ENCODE data around the gene SOST. TPM values are rescaled to one million over a fixed set of nuclear protein-coding genes. Genes with fewer than 3 reads are reported as not detected.

Gene SOST
- polyA plus RNA-seq, 1 donor from 2014 or later = 0.10 TPM

DNA sequence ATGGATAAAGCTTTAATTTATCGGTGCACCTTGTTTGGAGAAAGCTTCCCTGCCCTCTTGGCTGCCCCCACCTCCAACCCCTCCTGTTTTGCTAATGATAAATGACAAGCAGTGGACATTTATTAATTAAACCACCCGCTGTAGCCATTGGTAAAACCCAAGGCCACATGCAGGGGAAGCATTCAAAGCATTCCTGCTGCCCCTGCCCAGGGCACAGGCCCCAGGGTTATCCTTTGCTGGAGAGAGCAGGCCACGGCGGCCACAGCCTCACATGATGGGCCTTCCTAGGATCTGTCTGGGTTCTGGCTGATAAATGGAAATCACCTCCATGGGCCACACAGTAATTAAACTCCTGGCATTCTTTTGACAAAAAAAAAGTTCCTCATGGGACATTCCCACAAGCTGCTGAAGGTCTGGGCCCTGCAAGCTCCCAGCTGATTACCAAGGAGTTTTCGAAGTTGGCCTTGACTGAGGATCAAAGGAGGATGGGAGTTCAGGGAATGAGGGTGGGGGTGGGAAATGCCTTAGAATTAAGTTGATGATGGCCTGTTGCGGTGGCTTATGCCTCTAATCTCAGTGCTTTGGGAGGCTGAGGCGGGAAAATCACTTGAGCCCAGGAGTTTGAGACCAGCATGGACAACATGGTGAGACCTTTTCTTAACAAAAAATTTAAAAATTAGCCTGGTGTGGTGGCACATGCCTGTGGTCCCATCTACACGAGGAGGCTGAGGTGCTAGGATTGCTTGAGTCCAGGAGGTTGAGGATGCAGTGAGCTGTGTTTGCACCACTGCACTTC lies 35.5 kb downstream of the SOST start:
- Histone ChIP-seq H3K79me2 (replicated peaks; ENCODE audit: insufficient read depth, low read length) (no peaks in the 10 kb centered on the region), H3K27ac (ENCODE audit: low read length) (no peak overlapping the region), H3K27me3 (ENCODE audit: insufficient read depth, low read depth, low read length) (peaks cover 10% of the 10 kb centered on the region), H3K4me3 (ENCODE audit: low read length) (no peak overlapping the region), H3K9me3 (ENCODE audit: low read length) (no peaks in the 10 kb centered on the region), H3K9ac (ENCODE audit: low read length) (no peak overlapping the region), H3K36me3 (ENCODE audit: insufficient read depth, low read length) (no peaks in the 10 kb centered on the region), H3F3A (ENCODE audit: insufficient read depth, low read length, poor library complexity, severe bottlenecking) (no peaks in the 10 kb centered on the region), H3K9me2 (ENCODE audit: insufficient read depth, low read length) (no peaks in the 10 kb centered on the region), H2AFZ (ENCODE audit: low read depth, low read length) (no peak overlapping the region), H4K20me1 (ENCODE audit: insufficient read depth) (no peaks in the 10 kb centered on the region), H3K4me2 (ENCODE audit: low read length) (no peak overlapping the region)
- no peak for TF ChIP-seq TAF1 (IDR thresholded peaks at IDR 0.05; ENCODE audit: low read depth)
- TF ChIP-seq, protein P1, sequence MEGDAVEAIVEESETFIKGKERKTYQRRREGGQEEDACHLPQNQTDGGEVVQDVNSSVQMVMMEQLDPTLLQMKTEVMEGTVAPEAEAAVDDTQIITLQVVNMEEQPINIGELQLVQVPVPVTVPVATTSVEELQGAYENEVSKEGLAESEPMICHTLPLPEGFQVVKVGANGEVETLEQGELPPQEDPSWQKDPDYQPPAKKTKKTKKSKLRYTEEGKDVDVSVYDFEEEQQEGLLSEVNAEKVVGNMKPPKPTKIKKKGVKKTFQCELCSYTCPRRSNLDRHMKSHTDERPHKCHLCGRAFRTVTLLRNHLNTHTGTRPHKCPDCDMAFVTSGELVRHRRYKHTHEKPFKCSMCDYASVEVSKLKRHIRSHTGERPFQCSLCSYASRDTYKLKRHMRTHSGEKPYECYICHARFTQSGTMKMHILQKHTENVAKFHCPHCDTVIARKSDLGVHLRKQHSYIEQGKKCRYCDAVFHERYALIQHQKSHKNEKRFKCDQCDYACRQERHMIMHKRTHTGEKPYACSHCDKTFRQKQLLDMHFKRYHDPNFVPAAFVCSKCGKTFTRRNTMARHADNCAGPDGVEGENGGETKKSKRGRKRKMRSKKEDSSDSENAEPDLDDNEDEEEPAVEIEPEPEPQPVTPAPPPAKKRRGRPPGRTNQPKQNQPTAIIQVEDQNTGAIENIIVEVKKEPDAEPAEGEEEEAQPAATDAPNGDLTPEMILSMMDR (IDR thresholded peaks at IDR 0.05; ENCODE audit: poor library complexity, severe bottlenecking) = no peak
- no peak for TF ChIP-seq RAD21 (conservative IDR thresholded peaks at IDR 0.05)
- no peak for TF ChIP-seq POLR2AphosphoS5 (IDR thresholded peaks at IDR 0.05)
- TF ChIP-seq EP300 (conservative IDR thresholded peaks at IDR 0.05; ENCODE audit: poor library complexity, severe bottlenecking) = no peak
- TF ChIP-seq SMC3 (conservative IDR thresholded peaks at IDR 0.05; ENCODE audit: poor library complexity) = no peak
- no peak for TF ChIP-seq EZH2 (IDR thresholded peaks at IDR 0.05; ENCODE audit: borderline replicate concordance, insufficient read depth, low read length, poor library complexity, severe bottlenecking)
- no peak for TF ChIP-seq REST (IDR thresholded peaks at IDR 0.05; ENCODE audit: borderline replicate concordance)

GRCh38 chr17:43722269-43722619 lies 36.3 kb downstream of the SOST start:
- Histone ChIP-seq H3K9me2 (ENCODE audit: insufficient read depth, low read length) (no peaks in the 10 kb centered on the region), H3K4me3 (ENCODE audit: low read length) (no peak overlapping the region), H3K9me3 (ENCODE audit: low read length) (no peaks in the 10 kb centered on the region), H3K79me2 (replicated peaks; ENCODE audit: insufficient read depth, low read length) (no peaks in the 10 kb centered on the region), H4K20me1 (ENCODE audit: insufficient read depth) (no peaks in the 10 kb centered on the region), H3F3A (ENCODE audit: insufficient read depth, low read length, poor library complexity, severe bottlenecking) (no peaks in the 10 kb centered on the region), H3K4me2 (ENCODE audit: low read length) (no peak overlapping the region), H3K27ac (ENCODE audit: low read length) (no peak overlapping the region), H3K27me3 (ENCODE audit: insufficient read depth, low read depth, low read length) (peaks cover 10% of the 10 kb centered on the region), H3K36me3 (ENCODE audit: insufficient read depth, low read length) (no peaks in the 10 kb centered on the region), H2AFZ (ENCODE audit: low read depth, low read length) (no peak overlapping the region), H3K9ac (ENCODE audit: low read length) (no peak overlapping the region)
- TF ChIP-seq EP300 (conservative IDR thresholded peaks at IDR 0.05; ENCODE audit: poor library complexity, severe bottlenecking) = no peak
- TF ChIP-seq MXI1 (conservative IDR thresholded peaks at IDR 0.05; ENCODE audit: poor library complexity, severe bottlenecking) = no peak
- TF ChIP-seq REST (IDR thresholded peaks at IDR 0.05; ENCODE audit: borderline replicate concordance) = no peak
- no peak for TF ChIP-seq RAD21 (conservative IDR thresholded peaks at IDR 0.05)
- TF ChIP-seq EZH2 (IDR thresholded peaks at IDR 0.05; ENCODE audit: borderline replicate concordance, insufficient read depth, low read length, poor library complexity, severe bottlenecking) = no peak
- TF ChIP-seq POLR2AphosphoS5 (IDR thresholded peaks at IDR 0.05) = no peak
- TF ChIP-seq SMC3 (conservative IDR thresholded peaks at IDR 0.05; ENCODE audit: poor library complexity) = no peak

Measured in neural cell (in vitro differentiated cells).